ENCODE data around the gene GMCL2. TPM values are rescaled to one million over a fixed set of nuclear protein-coding genes. Genes with fewer than 3 reads are reported as not detected.

The GMCL2 gene
- total and polyA plus RNA-seq, 4 donors = not detected

DNA sequence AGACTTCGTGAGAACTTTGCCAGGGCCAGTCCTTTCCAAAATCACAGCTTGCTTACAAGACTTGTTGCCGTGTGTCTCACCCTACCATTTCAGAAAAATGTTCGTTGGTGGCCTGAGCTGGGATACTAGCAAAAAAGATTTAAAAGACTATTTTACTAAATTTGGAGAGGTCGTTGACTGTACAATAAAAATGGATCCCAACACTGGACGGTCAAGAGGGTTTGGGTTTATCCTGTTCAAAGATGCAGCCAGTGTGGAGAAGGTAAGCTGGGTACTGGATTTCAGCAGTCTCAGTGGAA lies 18.5 kb upstream of the GMCL2 start:
- peak overlapping the region; percentile 59 to 95 for H3K27ac ChIP-seq (ENCODE audit: low read depth in 1 of 2, low read length in 1 of 2)
- peak overlapping the region; percentile 82 for H3K4me3 ChIP-seq
- no peak for DNase-seq
- no peak for ATAC-seq (ENCODE audit: insufficient read depth, low FRiP score)
- H3K27me3 ChIP-seq (ENCODE audit: control insufficient read depth in 3 of 3, insufficient read depth in 3 of 3, low read length in 2 of 3) = no peaks in the 10 kb centered on the region
- 6 to 7% methylated on average over 5 of the region's 5 CpGs for WGBS, 2 donors
- peaks cover 15 to 40% (median 35%) of the 10 kb centered on the region in 4 donors for H3K36me3 ChIP-seq (ENCODE audit: control insufficient read depth in 4 of 4, insufficient read depth in 4 of 4, low read length in 4 of 4)
- TF ChIP-seq, protein P1, sequence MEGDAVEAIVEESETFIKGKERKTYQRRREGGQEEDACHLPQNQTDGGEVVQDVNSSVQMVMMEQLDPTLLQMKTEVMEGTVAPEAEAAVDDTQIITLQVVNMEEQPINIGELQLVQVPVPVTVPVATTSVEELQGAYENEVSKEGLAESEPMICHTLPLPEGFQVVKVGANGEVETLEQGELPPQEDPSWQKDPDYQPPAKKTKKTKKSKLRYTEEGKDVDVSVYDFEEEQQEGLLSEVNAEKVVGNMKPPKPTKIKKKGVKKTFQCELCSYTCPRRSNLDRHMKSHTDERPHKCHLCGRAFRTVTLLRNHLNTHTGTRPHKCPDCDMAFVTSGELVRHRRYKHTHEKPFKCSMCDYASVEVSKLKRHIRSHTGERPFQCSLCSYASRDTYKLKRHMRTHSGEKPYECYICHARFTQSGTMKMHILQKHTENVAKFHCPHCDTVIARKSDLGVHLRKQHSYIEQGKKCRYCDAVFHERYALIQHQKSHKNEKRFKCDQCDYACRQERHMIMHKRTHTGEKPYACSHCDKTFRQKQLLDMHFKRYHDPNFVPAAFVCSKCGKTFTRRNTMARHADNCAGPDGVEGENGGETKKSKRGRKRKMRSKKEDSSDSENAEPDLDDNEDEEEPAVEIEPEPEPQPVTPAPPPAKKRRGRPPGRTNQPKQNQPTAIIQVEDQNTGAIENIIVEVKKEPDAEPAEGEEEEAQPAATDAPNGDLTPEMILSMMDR (IDR thresholded peaks at IDR 0.05; ENCODE audit: control extremely low read depth, extremely low read depth) = no peak
- H3K4me1 ChIP-seq (ENCODE audit: control insufficient read depth in 5 of 5, insufficient read depth in 5 of 5, low read length in 5 of 5) = peaks cover 8 to 20% (median 13%) of the 10 kb centered on the region in 5 donors
- peak overlapping the region in 1 of 2 donors; percentile 82 for H3K9ac ChIP-seq (ENCODE audit: insufficient read depth in 1 of 2, low read length in 2 of 2)
- no peaks in the 10 kb centered on the region for H3K9me3 ChIP-seq (ENCODE audit: control insufficient read depth in 4 of 4, insufficient read depth in 3 of 4, low read length in 3 of 4)

DNA sequence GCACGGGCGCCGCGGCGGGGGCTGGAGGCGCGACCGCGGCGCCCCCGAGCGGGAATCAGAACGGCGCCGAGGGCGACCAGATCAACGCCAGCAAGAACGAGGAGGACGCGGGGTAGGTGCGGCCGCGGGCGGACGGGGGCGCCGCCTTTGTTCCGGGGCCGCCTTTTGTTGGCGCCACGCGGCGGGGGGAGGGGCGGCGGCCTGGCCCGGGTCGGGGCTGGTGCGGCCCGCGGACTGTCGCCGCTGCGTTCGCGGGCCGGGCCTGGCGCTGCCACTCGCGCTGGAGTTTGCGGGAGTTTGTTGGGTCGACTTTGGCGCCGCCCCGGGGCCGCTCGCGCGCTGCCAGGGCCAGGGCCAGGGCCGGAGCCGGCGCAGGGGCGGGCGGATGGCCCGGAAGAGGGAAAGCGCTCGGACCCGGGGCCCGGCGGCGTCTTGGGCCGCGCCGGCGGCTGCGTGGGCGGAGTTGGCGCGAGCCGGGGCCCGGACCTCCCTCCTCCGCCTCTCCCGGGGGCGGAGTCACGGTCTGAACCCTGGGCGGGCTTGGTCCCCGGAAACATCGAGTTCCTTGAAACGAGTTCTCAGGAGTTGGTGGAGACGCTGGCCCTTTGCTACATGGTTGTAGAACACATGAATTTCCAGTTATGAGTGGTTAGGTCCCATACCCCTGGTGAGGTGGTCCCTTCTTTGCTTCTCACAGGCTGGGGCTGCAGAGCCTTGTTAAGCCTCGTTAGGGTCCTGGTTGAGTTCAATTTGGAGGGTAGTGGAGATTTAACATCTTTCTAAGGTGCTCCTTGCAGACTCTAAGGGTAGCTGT lies 18.0 kb upstream of the GMCL2 start:
- Histone ChIP-seq H3K4me1 (ENCODE audit: control insufficient read depth in 5 of 5, insufficient read depth in 5 of 5, low read length in 5 of 5) (peaks cover 8 to 20% (median 13%) of the 10 kb centered on the region in 5 donors), H3K36me3 (ENCODE audit: control insufficient read depth in 4 of 4, insufficient read depth in 4 of 4, low read length in 4 of 4) (peaks cover 10 to 34% (median 30%) of the 10 kb centered on the region in 4 donors), H3K9ac (ENCODE audit: insufficient read depth in 1 of 2, low read length in 2 of 2) (peak overlapping the region in 1 of 2 donors; percentile 82), H3K27me3 (ENCODE audit: control insufficient read depth in 3 of 3, insufficient read depth in 3 of 3, low read length in 2 of 3) (no peaks in the 10 kb centered on the region), H3K27ac (ENCODE audit: low read depth in 1 of 2, low read length in 1 of 2) (peak overlapping the region; percentile 92 to 95), H3K4me3 (peak overlapping the region; percentile 82), H3K9me3 (ENCODE audit: control insufficient read depth in 4 of 4, insufficient read depth in 3 of 4, low read length in 3 of 4) (no peaks in the 10 kb centered on the region)
- ATAC-seq (ENCODE audit: insufficient read depth, low FRiP score) (peak; percentile 61), DNase-seq (peak; percentile 78 to 85 (median 82))
- TF ChIP-seq, protein P1 (IDR thresholded peaks at IDR 0.05; ENCODE audit: control extremely low read depth, extremely low read depth) = no peak
- WGBS, 2 donors = 0 to 1% methylated on average over 64 to 90 of the region's 90 CpGs

DNA sequence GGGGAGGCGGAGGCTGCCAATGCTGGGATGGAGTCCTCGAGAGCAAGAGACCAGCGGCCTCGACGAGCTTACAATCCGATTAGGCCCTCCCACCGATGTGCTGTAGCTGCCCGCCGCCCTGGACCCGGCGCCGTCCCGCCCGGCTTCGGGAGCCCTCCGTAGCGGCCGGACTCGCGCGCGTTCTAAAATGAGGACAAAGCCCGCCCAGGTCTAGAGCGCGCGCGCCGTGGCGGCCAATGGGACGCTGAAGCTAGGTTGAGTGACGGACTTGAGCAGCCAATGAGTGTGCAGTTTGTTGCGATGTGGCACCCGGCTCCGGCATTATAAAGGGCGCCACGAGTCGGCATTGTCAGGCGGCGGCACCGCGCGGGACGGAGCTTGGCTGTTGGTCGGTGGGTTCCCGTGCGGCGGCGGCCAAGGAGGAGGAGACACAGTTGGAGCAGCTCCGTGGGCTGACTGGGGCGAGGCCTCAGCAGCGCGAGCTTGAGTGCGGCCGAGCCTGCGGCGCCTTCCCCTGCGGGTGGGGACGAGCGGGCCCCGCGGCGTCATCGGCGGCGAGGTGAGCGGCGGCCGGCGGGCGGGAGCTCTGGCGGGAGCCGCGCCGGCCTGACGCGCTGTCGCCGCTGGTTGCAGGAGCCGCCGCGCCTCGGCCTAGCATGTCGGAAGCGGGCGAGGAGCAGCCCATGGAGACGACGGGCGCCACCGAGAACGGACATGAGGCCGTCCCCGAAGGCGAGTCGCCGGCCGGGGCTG lies 17.2 kb upstream of the GMCL2 start, which contains the start of gene HNRNPAB:
TSS of gene HNRNPAB (plus strand) at position 352 of the 753 bp plus-strand sequence. CDS start at position 657, 305 bp downstream.
- DNase-seq (peak; percentile 97 to 98 (median 97)), ATAC-seq (ENCODE audit: insufficient read depth, low FRiP score) (peak; percentile 89)
- Histone ChIP-seq H3K9me3 (ENCODE audit: control insufficient read depth in 4 of 4, insufficient read depth in 3 of 4, low read length in 3 of 4) (no peaks in the 10 kb centered on the region), H3K4me1 (ENCODE audit: control insufficient read depth in 5 of 5, insufficient read depth in 5 of 5, low read length in 5 of 5) (peaks cover 8 to 20% (median 13%) of the 10 kb centered on the region in 5 donors), H3K9ac (ENCODE audit: insufficient read depth in 1 of 2, low read length in 2 of 2) (peak within 1 kb of the TSS; percentile 81 to 82), H3K27ac (ENCODE audit: low read depth in 1 of 2, low read length in 1 of 2) (peak within 1 kb of the TSS; percentile 92 to 95), H3K27me3 (ENCODE audit: control insufficient read depth in 3 of 3, insufficient read depth in 3 of 3, low read length in 2 of 3) (no peaks in the 10 kb centered on the region), H3K4me3 (peak within 1 kb of the TSS; percentile 82), H3K36me3 (ENCODE audit: control insufficient read depth in 4 of 4, insufficient read depth in 4 of 4, low read length in 4 of 4) (peaks cover 8 to 27% (median 23%) of the 10 kb centered on the region in 4 donors)
- whole genome bisulfite sequencing, 2 donors = 0% methylated on average over 77 to 96 of the region's 96 CpGs
- TF ChIP-seq, protein P1 (IDR thresholded peaks at IDR 0.05; ENCODE audit: control extremely low read depth, extremely low read depth) = no peak

Measured in lung (tissue), 12 donors.